ENCODE measurements around the gene CHRNE.

CHRNE gene

DNA sequence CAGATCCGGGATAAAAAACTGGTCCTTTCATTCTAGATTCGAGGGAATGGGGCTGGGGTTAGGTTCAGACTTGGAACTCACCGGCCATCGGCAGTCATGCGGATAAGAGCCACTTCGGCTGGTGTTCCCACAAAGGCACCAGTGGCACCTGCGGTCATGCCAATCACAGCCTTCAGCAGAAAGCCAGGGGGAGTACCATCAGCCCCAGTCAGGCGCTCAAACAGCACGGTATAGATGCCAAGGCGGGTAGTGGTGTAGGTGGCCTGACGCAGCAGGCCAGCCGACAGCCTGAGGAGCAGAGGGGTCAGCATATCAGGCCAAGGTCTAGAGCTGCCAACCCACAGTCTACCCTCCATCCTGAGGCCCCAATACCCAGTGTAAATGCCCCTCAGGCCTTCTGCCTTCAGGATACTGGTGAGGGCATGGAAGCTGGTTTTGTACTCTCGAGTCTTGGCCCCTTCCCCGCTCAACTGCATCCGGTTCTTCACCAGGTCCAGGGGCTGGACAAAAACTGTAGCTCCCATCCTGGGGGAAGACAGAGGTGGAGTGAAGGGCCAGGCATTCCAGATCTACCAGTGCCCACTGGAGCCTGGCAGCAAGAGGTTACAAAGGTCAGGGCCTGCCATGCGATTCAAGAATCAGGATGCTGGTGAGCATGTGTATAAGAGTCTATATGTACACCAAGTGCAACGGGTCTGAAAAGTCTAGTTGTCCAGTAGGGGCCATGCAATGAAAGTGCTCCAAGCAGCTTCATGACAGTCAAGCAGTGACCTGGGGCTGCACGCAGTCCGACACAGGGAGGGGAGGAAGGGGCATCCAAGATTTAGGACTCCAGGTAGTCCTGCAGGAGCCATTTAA is 36.0 kb upstream of the CHRNE start:
- Histone ChIP-seq H3K4me3 (ENCODE audit: low read depth in 1 of 2, low read length in 2 of 2) (peak overlapping the region; percentile 70 to 97), H3K27ac (ENCODE audit: low read length) (peak overlapping the region; percentile 98), H3K27me3 (ENCODE audit: low read depth, low read length) (no peaks in the 10 kb centered on the region), H3K36me3 (ENCODE audit: control insufficient read depth in 1 of 2, insufficient read depth in 2 of 2, low read length in 2 of 2) (peaks cover 35 to 45% of the 10 kb centered on the region in 2 donors), H3K4me1 (ENCODE audit: control insufficient read depth in 1 of 2, insufficient read depth in 2 of 2, low read length in 2 of 2) (peaks cover 16 to 62% of the 10 kb centered on the region in 2 donors), H3K9me3 (ENCODE audit: control insufficient read depth in 1 of 2, low read length in 2 of 2) (no peaks in the 10 kb centered on the region)

DNA sequence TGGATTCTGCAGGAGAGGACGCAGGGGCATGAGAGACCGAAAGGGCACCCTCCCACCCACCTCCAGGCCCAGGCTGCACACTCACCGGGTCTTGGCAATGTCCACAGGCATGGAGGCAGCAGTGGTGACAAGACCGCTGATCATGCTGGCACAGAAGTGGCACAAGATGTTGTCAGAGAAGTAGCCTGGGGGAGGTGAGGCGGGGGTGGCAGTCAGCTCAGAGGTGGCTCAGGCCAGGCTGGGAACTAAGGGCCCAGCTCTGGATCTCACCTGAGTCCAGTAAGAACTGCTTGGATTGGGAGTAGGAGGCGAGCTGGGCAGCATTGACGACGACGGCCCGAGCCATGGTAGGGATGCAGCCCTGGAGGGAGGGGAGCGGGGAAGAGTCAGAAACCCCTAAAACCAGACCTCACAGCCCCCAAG is 35.2 kb upstream of the CHRNE start:
- Histone ChIP-seq H3K27ac (ENCODE audit: low read length) (no peak overlapping the region), H3K4me3 (ENCODE audit: low read depth in 1 of 2, low read length in 2 of 2) (peak overlapping the region in 1 of 2 donors; percentile 70), H3K4me1 (ENCODE audit: control insufficient read depth in 1 of 2, insufficient read depth in 2 of 2, low read length in 2 of 2) (peaks cover 16 to 55% of the 10 kb centered on the region in 2 donors)

DNA sequence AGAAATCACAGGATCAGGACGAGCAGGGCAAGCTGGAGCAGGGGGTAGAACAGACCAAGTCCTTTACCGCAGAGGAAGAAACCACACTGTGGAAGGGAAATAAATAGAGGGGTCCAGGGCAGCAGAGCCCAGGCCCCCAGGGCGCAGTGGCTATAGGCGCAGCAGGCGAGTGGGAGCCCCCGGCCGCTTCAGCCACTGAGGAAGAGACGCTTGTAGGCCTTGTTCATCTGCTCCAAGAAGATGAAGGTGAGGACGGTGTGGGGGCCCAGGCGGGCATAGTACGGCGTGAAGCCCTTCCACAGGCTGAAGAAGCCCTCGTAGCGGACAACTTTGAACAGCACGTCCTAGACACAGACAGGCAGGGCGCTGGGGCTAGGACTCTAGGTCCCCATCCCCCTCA is 34.7 kb upstream of the CHRNE start:
- H3K9me3 ChIP-seq (ENCODE audit: control insufficient read depth in 1 of 2, low read length in 2 of 2): no peaks in the 10 kb centered on the region
- H3K27me3 ChIP-seq (ENCODE audit: low read depth, low read length): no peaks in the 10 kb centered on the region
- no peak overlapping the region for H3K27ac ChIP-seq (ENCODE audit: low read length)
- H3K4me1 ChIP-seq (ENCODE audit: control insufficient read depth in 1 of 2, insufficient read depth in 2 of 2, low read length in 2 of 2): peaks cover 16 to 50% of the 10 kb centered on the region in 2 donors
- no peak overlapping the region for H3K4me3 ChIP-seq (ENCODE audit: low read depth in 1 of 2, low read length in 2 of 2)
- peaks cover 24 to 32% of the 10 kb centered on the region in 2 donors for H3K36me3 ChIP-seq (ENCODE audit: control insufficient read depth in 1 of 2, insufficient read depth in 2 of 2, low read length in 2 of 2)

More for the DNA sequence above, 35.2 kb upstream of the CHRNE start:
- H3K36me3 ChIP-seq (ENCODE audit: control insufficient read depth in 1 of 2, insufficient read depth in 2 of 2, low read length in 2 of 2): peaks cover 29 to 38% of the 10 kb centered on the region in 2 donors
- H3K9me3 ChIP-seq (ENCODE audit: control insufficient read depth in 1 of 2, low read length in 2 of 2): no peaks in the 10 kb centered on the region
- no peaks in the 10 kb centered on the region for H3K27me3 ChIP-seq (ENCODE audit: low read depth, low read length)

DNA sequence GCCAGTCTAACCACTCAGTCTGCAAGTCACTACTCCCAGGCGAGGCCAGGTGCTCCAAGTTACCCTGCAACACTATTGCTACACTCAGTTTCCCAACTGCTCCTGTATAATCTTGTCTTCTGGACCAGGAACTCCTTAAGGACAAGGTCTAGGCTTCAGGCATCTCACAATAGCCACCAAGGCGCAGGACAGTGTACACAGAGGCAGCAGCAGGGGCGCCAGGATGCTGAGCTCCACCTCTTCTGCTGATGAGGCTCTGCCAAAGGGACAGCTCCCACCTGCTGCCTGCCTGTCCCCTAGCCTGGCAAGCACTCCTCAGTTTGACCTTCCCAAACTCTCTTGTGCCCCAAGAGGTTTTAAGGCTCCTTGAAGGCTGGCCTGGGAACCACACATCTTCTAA is 33.5 kb upstream of the CHRNE start:
- Histone ChIP-seq H3K36me3 (ENCODE audit: control insufficient read depth in 1 of 2, insufficient read depth in 2 of 2, low read length in 2 of 2) (peaks cover 16 to 27% of the 10 kb centered on the region in 2 donors), H3K4me1 (ENCODE audit: control insufficient read depth in 1 of 2, insufficient read depth in 2 of 2, low read length in 2 of 2) (peaks cover 16 to 39% of the 10 kb centered on the region in 2 donors), H3K27me3 (ENCODE audit: low read depth, low read length) (no peaks in the 10 kb centered on the region), H3K27ac (ENCODE audit: low read length) (no peak overlapping the region), H3K4me3 (ENCODE audit: low read depth in 1 of 2, low read length in 2 of 2) (no peak overlapping the region), H3K9me3 (ENCODE audit: control insufficient read depth in 1 of 2, low read length in 2 of 2) (no peaks in the 10 kb centered on the region)

DNA sequence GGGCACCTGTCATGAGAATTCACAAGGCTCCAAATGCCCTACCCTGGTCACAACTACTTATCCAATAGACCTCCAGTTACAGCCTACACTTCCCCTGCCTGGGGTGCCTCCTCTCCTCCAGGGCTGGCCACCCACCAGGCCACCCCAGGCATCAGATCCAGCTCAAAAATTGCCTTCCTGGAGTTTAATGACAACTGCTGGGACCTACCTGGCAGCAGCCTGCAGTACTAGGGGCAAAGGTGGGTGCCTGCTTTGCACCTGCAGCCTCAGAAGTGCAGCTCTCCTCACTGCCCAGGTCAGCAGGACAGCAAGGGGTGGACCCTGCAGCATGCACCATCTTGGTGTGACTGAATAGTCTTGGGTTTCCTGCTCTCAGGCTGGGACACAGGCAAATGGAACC is 32.8 kb upstream of the CHRNE start:
- Histone ChIP-seq H3K27me3 (ENCODE audit: low read depth, low read length) (no peaks in the 10 kb centered on the region), H3K27ac (ENCODE audit: low read length) (no peak overlapping the region), H3K9me3 (ENCODE audit: control insufficient read depth in 1 of 2, low read length in 2 of 2) (no peaks in the 10 kb centered on the region), H3K4me3 (ENCODE audit: low read depth in 1 of 2, low read length in 2 of 2) (no peak overlapping the region), H3K36me3 (ENCODE audit: control insufficient read depth in 1 of 2, insufficient read depth in 2 of 2, low read length in 2 of 2) (peaks cover 16 to 27% of the 10 kb centered on the region in 2 donors), H3K4me1 (ENCODE audit: control insufficient read depth in 1 of 2, insufficient read depth in 2 of 2, low read length in 2 of 2) (peaks cover 11 to 31% of the 10 kb centered on the region in 2 donors)

DNA sequence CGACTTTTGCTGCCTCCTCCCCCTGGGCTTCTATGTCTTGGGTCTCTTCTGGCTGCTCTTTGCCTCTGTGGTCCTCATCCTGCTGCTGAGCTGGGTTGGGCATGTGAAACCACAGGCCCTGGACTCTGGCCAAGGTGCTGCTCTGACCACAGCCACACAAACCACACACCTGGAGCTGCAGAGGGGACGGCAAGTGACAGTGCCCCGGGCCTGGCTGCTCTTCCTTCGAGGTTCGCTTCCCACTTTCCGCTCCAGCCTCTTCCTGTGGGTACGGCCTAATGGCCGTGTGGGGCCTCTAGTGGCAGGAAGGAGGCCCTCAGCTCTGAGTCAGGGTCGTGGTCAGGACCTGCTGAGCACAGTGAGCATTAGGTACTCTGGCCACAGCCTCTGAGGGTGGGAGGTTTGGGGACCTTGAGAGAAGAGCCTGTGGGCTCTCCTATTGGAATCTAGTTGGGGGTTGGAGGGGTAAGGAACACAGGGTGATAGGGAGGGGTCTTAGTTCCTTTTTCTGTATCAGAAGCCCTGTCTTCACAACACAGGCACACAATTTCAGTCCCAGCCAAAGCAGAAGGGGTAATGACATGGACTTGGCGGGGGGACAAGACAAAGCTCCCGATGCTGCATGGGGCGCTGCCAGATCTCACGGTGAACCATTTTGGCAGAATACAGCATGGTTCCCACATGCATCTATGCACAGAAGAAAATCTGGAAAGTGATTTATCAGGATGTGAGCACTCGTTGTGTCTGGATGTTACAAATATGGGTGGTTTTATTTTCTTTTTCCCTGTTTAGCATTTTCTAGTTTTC is 31.5 kb upstream of the CHRNE start:
- Histone ChIP-seq H3K36me3 (ENCODE audit: control insufficient read depth in 1 of 2, insufficient read depth in 2 of 2, low read length in 2 of 2) (peaks cover 16 to 27% of the 10 kb centered on the region in 2 donors), H3K27me3 (ENCODE audit: low read depth, low read length) (no peaks in the 10 kb centered on the region), H3K4me1 (ENCODE audit: control insufficient read depth in 1 of 2, insufficient read depth in 2 of 2, low read length in 2 of 2) (peaks cover 11 to 30% of the 10 kb centered on the region in 2 donors), H3K4me3 (ENCODE audit: low read depth in 1 of 2, low read length in 2 of 2) (no peak overlapping the region), H3K27ac (ENCODE audit: low read length) (no peak overlapping the region), H3K9me3 (ENCODE audit: control insufficient read depth in 1 of 2, low read length in 2 of 2) (no peaks in the 10 kb centered on the region)

DNA sequence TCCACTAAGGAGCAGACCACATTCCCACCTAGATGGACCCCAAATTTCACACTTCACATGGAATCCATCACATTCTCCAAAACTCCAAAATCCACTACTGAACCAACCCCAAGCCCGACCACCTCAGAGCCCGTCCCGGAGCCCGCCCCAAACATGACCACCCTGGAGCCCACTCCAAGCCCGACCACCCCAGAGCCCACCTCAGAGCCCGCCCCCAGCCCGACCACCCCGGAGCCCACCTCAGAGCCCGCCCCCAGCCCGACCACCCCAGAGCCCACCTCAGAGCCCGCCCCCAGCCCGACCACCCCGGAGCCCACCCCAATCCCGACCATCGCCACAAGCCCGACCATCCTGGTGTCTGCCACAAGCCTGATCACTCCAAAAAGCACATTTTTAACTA is 30.7 kb upstream of the CHRNE start:
- Histone ChIP-seq H3K36me3 (ENCODE audit: control insufficient read depth in 1 of 2, insufficient read depth in 2 of 2, low read length in 2 of 2) (peaks cover 16 to 27% of the 10 kb centered on the region in 2 donors), H3K4me3 (ENCODE audit: low read depth in 1 of 2, low read length in 2 of 2) (no peak overlapping the region), H3K4me1 (ENCODE audit: control insufficient read depth in 1 of 2, insufficient read depth in 2 of 2, low read length in 2 of 2) (peaks cover 4 to 22% of the 10 kb centered on the region in 2 donors), H3K27ac (ENCODE audit: low read length) (no peak overlapping the region), H3K9me3 (ENCODE audit: control insufficient read depth in 1 of 2, low read length in 2 of 2) (no peaks in the 10 kb centered on the region), H3K27me3 (ENCODE audit: low read depth, low read length) (no peaks in the 10 kb centered on the region)

DNA sequence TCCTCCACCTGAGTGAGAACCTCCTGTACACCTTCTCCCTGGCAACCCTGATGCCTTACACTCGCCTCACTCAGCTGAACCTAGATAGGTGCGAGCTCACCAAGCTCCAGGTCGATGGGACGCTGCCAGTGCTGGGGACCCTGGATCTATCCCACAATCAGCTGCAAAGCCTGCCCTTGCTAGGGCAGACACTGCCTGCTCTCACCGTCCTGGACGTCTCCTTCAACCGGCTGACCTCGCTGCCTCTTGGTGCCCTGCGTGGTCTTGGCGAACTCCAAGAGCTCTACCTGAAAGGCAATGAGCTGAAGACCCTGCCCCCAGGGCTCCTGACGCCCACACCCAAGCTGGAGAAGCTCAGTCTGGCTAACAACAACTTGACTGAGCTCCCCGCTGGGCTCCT is 29.9 kb upstream of the CHRNE start:
- H3K4me1 ChIP-seq (ENCODE audit: control insufficient read depth in 1 of 2, insufficient read depth in 2 of 2, low read length in 2 of 2): peaks cover 0 to 14% of the 10 kb centered on the region in 2 donors
- H3K9me3 ChIP-seq (ENCODE audit: control insufficient read depth in 1 of 2, low read length in 2 of 2): no peaks in the 10 kb centered on the region

DNA sequence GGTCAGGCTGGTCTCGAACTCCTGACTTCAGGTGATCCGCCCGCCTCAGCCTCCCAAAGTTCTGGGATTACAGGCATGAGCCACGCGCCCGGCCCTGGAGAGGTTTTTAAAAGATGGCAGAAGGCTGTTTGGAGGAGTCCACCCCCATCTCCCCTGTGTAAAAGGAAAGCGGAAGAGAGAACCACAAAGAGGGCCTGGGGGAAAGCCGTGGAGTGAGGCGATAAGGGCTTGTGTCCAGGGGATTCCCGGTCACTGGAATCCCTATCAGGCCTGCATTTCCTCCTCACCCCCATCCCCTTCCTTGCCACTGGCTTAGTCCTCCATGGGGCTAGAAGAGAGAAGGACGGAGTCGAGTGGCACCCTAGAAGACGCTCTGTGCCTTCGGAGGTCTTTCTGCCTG is 29.1 kb upstream of the CHRNE start, which contains the start of gene GP1BA:
Gene GP1BA (plus strand): TSS at position 315 of the 400 bp plus-strand sequence. CDS start 328 bp downstream, outside the sequence.
- Histone ChIP-seq H3K36me3 (ENCODE audit: control insufficient read depth in 1 of 2, insufficient read depth in 2 of 2, low read length in 2 of 2) (peaks cover 5 to 14% of the 10 kb centered on the region in 2 donors), H3K4me1 (ENCODE audit: control insufficient read depth in 1 of 2, insufficient read depth in 2 of 2, low read length in 2 of 2) (peaks cover 0 to 9% of the 10 kb centered on the region in 2 donors), H3K9me3 (ENCODE audit: control insufficient read depth in 1 of 2, low read length in 2 of 2) (no peaks in the 10 kb centered on the region), H3K27ac (ENCODE audit: low read length) (no peak within 1 kb of the TSS), H3K27me3 (ENCODE audit: low read depth, low read length) (no peaks in the 10 kb centered on the region), H3K4me3 (ENCODE audit: low read depth in 1 of 2, low read length in 2 of 2) (no peak within 1 kb of the TSS)

More for the DNA sequence above, 29.9 kb upstream of the CHRNE start:
- Histone ChIP-seq H3K36me3 (ENCODE audit: control insufficient read depth in 1 of 2, insufficient read depth in 2 of 2, low read length in 2 of 2) (peaks cover 11 to 22% of the 10 kb centered on the region in 2 donors), H3K27ac (ENCODE audit: low read length) (no peak overlapping the region), H3K27me3 (ENCODE audit: low read depth, low read length) (no peaks in the 10 kb centered on the region), H3K4me3 (ENCODE audit: low read depth in 1 of 2, low read length in 2 of 2) (no peak overlapping the region)

DNA sequence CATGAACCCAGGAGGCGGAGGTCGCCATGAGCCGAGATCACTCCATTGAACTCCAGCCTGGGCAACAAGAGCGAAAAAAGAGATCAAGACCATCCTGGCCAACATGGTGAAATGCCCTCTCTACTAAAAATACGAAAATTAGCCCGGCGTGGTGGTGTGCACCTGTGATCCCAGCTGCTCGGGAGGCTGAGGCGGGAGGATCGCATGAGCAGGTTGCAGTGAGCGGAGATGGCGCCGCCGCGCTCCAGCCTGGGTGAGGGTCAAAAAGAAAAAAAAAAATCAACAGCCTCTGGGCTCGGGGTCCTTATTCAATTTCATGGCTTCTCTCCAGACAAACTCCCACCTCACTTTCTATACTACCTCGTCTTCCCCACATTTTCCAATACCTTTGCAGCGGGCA is 26.0 kb upstream of the CHRNE start:
- no peaks in the 10 kb centered on the region for H3K27me3 ChIP-seq (ENCODE audit: low read depth, low read length)
- no peak overlapping the region for H3K4me3 ChIP-seq (ENCODE audit: low read depth in 1 of 2, low read length in 2 of 2)
- no peak overlapping the region for H3K27ac ChIP-seq (ENCODE audit: low read length)

More for the DNA sequence above, 26.0 kb upstream of the CHRNE start:
- no peaks in the 10 kb centered on the region for H3K36me3 ChIP-seq (ENCODE audit: control insufficient read depth in 1 of 2, insufficient read depth in 2 of 2, low read length in 2 of 2)
- peaks cover 0 to under 1% of the 10 kb centered on the region in 2 donors for H3K4me1 ChIP-seq (ENCODE audit: control insufficient read depth in 1 of 2, insufficient read depth in 2 of 2, low read length in 2 of 2)
- H3K9me3 ChIP-seq (ENCODE audit: control insufficient read depth in 1 of 2, low read length in 2 of 2): no peaks in the 10 kb centered on the region
